GM12801 (cell line): ENCODE data around the gene ANAPC10.

Experiments
- TF ChIP-seq, protein P1 (sequence below): IDR thresholded peaks from one replicate; pipeline ENCODE4 v1.5.1; 2011; ENCODE audit warnings: control low read depth; ENCODE audit not compliant: insufficient read length; ENCODE audit errors: extremely low read depth

The ANAPC10 gene

DNA sequence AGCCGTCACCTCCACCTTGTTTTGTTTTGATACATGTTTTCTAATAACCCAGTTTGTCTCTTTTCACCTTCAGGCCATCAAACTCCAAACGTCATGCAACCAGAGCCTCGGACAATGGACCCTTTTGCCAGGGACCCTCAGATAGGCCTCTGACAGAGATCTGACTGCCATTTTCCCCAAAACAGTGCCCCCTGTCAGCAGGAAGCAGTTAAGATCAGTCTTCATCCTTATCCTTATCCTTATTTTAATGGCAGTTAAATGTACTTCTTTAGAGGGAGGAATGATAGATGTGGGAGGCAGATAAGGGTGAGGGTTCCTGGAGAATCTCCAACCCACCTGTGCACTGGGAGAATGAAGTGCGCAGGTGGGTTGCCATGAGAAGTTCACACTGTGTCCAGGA, 135.7 kb downstream of the ANAPC10 start:
- TF ChIP-seq, protein P1, sequence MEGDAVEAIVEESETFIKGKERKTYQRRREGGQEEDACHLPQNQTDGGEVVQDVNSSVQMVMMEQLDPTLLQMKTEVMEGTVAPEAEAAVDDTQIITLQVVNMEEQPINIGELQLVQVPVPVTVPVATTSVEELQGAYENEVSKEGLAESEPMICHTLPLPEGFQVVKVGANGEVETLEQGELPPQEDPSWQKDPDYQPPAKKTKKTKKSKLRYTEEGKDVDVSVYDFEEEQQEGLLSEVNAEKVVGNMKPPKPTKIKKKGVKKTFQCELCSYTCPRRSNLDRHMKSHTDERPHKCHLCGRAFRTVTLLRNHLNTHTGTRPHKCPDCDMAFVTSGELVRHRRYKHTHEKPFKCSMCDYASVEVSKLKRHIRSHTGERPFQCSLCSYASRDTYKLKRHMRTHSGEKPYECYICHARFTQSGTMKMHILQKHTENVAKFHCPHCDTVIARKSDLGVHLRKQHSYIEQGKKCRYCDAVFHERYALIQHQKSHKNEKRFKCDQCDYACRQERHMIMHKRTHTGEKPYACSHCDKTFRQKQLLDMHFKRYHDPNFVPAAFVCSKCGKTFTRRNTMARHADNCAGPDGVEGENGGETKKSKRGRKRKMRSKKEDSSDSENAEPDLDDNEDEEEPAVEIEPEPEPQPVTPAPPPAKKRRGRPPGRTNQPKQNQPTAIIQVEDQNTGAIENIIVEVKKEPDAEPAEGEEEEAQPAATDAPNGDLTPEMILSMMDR = no peak

DNA sequence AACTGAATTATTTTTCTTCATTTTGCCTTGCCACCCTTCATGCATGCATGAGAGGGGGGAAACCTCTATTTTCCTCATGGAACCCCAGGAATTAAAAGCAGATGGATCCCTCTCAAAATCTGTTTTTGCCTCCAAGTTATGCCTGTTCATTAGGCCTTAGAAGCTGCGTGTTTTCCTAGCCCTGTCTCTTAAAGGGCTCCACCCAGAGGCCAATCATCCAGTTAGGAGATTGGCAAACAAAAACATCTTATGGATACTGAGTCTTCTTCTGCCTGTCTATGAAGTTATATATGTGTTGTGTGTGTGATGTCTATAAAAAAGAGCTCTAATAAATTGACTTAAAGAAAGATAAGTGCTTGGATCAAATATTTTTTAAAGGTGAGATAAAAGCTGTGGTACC, 142.9 kb downstream of the ANAPC10 start:
- TF ChIP-seq, protein P1 = no peak

DNA sequence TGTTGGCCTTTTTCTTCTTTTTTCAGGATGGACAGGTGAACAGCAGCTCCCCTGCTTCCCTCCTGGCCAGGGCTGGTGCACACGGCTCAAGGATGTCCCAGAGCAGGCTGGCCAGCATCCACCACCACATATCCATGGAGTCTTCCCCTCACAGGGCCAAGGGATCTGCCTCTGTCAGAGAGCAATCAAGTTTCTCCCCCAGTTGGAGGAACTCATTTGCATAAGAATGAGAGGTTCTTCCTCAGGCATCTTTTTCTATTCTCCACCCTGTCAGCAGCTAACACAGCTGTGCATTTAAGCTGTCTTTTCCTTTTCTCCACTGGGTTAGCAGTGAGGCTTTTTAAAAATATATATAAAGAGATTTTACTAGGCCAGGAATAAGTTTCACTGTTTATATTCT, 143.8 kb downstream of the ANAPC10 start:
- TF ChIP-seq, protein P1 = no peak

DNA sequence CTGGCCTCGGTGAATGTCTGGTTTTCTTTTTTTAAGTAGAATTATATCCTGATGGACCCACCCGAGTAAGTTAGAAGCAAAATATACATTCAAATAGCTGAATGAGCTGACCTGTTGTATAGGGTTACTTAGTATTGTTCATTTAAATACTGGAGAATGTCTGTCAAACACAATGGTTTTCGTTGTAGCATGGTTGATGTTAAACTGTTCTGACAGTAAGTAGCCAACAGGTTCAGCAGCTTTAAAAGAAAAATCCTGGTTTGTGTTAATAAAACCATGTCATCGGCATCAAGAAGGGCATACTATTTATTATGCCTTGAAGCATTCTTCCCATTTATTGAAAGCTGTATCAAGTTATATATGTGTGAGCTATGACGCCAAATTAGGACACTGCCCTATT, 149.6 kb downstream of the ANAPC10 start:
- TF ChIP-seq, protein P1 = no peak

DNA sequence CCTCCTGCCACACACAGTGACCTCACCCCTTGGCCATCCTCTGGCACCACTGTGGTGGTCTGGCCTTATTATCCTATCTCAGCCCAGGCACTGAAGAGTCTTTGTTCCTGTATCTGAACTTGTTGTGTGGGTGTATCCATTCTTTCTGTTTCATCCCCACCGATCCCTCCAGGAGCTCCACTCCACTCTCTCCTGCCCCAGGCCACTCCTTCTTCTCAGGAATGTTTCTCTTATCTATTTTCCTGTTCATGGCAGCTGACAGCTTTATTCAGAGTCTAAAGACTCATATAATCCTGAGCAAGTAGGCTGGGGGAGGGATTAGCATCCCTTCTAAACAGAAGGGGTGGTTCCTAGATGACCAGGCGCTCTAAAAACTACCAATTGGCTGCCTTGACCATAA, 150.0 kb downstream of the ANAPC10 start:
- TF ChIP-seq, protein P1 = no peak
